Measurements from ENCODE around the gene SNAI1. TPM values are rescaled to one million over a fixed set of nuclear protein-coding genes. Genes with fewer than 3 reads are reported as not detected.

SNAI1 gene
- total RNA-seq, 3 donors from 2014 or later (not counting 1 experiment from before 2014, with no cell fraction given) = 1.5 to 2.4 (median 2.1) TPM

DNA sequence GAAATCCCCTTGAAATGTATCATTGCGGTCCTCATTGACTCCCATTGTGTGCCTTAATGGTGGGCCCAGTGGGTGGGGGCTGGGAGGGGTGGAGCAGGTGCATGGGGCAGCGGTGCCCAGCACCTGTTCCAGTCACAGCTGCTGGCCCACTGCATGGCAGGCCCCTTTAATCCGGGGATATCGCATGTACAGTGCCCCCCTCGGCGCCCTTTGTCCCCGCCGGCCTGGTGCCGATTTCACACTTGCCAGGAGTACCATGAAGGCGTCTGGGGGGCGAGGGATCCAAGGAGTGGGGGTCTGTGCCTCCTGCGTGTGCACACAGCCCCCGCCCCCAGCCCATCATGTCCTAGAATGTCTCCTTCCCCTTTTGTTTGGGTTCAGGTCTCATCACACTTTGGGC is 2.8 kb downstream of the SNAI1 start:
- no peak overlapping the region for H3K27ac ChIP-seq (ENCODE audit: low read length)
- H3K9me3 Mint-ChIP-seq = no peaks in the 10 kb centered on the region
- TF ChIP-seq, protein P1, sequence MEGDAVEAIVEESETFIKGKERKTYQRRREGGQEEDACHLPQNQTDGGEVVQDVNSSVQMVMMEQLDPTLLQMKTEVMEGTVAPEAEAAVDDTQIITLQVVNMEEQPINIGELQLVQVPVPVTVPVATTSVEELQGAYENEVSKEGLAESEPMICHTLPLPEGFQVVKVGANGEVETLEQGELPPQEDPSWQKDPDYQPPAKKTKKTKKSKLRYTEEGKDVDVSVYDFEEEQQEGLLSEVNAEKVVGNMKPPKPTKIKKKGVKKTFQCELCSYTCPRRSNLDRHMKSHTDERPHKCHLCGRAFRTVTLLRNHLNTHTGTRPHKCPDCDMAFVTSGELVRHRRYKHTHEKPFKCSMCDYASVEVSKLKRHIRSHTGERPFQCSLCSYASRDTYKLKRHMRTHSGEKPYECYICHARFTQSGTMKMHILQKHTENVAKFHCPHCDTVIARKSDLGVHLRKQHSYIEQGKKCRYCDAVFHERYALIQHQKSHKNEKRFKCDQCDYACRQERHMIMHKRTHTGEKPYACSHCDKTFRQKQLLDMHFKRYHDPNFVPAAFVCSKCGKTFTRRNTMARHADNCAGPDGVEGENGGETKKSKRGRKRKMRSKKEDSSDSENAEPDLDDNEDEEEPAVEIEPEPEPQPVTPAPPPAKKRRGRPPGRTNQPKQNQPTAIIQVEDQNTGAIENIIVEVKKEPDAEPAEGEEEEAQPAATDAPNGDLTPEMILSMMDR (IDR thresholded peaks at IDR 0.05) = no peak
- H3K27ac Mint-ChIP-seq = no peak overlapping the region
- peaks cover 25% of the 10 kb centered on the region for H3K4me1 ChIP-seq (ENCODE audit: control insufficient read depth, insufficient read depth, low read length)
- H3K4me3 Mint-ChIP-seq = no peak overlapping the region
- no peaks in the 10 kb centered on the region for H3K9me3 ChIP-seq (ENCODE audit: control insufficient read depth, insufficient read depth, low read length)
- WGBS (ENCODE audit: insufficient coverage) = 87% methylated on average over 13 of the region's 13 CpGs
- no peaks in the 10 kb centered on the region for H3K36me3 Mint-ChIP-seq
- peaks cover 4% of the 10 kb centered on the region for H3K27me3 ChIP-seq (ENCODE audit: control insufficient read depth, insufficient read depth, low read length)
- DNase-seq = no peak
- no peak overlapping the region for H3K4me3 ChIP-seq (ENCODE audit: low read length)
- peaks cover 0 to 8% of the 10 kb centered on the region in 2 donors for H3K27me3 Mint-ChIP-seq (ENCODE audit: low read depth in 2 of 2)
- intact Hi-C loops (cut with micrococcal nuclease) = no loop called here
- no peaks in the 10 kb centered on the region for H3K36me3 ChIP-seq (ENCODE audit: control insufficient read depth, insufficient read depth, low read length)
- H3K4me1 Mint-ChIP-seq = peaks cover 5 to 22% of the 10 kb centered on the region in 2 donors
- no peak for ATAC-seq

DNA sequence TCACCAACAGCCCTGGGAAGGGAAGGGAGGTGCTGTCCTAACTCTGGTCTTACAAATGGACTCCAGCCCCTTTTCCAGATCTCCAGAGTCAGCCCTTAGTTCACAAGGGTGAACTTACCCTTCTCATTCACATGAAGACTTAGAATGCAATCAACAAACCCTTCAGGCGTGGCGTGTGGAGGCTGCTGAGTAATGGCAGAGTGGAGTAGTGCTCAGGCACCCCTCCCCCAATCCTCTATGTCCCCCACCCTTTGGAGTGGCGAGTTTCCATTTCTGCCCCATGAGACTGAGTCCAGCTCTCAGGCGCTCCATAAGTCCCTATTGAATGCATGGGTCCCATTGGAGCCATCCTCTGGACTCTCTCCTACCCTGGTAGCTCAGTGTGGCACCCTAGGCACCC is 3.3 kb downstream of the SNAI1 start:
- Mint-ChIP-seq H3K4me1 (peaks cover 5 to 22% of the 10 kb centered on the region in 2 donors), H3K4me3 (no peak overlapping the region), H3K36me3 (no peaks in the 10 kb centered on the region), H3K9me3 (no peaks in the 10 kb centered on the region), H3K27me3 (ENCODE audit: low read depth in 2 of 2) (peaks cover 0 to 8% of the 10 kb centered on the region in 2 donors), H3K27ac (no peak overlapping the region)
- Histone ChIP-seq H3K36me3 (ENCODE audit: control insufficient read depth, insufficient read depth, low read length) (no peaks in the 10 kb centered on the region), H3K4me1 (ENCODE audit: control insufficient read depth, insufficient read depth, low read length) (peaks cover 25% of the 10 kb centered on the region), H3K27ac (ENCODE audit: low read length) (no peak overlapping the region), H3K9me3 (ENCODE audit: control insufficient read depth, insufficient read depth, low read length) (no peaks in the 10 kb centered on the region), H3K4me3 (ENCODE audit: low read length) (no peak overlapping the region), H3K27me3 (ENCODE audit: control insufficient read depth, insufficient read depth, low read length) (peaks cover 4% of the 10 kb centered on the region)
- 91% methylated on average over 4 of the region's 4 CpGs for WGBS (ENCODE audit: insufficient coverage)
- intact Hi-C loops (cut with micrococcal nuclease) = no loop called here
- TF ChIP-seq, protein P1 (IDR thresholded peaks at IDR 0.05) = no peak
- DNase-seq (no peak), ATAC-seq (no peak)

DNA sequence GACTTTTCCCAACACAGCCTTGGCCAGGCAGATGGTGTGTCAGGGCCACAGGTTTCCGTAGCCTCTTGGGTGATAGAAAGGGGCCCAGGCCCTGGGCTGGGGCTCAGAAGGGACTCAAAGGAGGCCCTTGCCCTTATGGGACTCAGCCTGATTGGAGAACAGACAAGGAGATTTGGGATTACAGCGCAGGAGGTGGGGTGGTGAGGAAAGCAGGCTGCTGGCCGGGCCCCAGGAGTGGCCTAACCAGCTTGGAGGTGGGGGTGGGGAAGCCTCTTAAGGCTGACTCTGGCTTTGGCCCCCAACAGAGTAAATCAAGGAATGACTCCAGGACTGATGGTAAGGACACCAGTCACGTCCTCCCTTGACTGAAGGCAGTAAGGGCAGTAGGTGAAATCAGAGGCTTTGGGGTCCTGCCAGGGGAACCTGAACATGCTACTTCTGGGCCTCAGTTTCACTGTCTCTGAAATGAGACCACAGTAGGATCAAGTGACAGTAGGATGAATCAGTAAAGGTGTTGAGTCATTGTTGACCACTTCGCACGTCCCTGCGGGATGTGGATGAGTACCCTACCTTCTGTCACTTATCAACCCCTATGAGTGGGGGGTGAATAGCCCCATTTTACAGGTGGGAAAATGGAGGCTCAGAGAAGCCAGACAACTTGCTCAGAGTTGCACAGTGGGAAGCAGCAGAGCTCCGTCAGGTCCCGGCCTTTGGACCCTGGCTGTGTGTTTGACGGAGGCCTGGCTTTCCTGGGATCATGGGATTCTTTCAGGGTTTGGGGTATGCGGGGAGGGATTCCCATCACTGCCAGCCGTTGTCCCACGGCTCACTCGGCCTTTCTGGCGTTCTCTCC is 4.5 kb downstream of the SNAI1 start:
- Mint-ChIP-seq H3K27ac (no peak overlapping the region), H3K27me3 (ENCODE audit: low read depth in 2 of 2) (peaks cover 0 to 4% of the 10 kb centered on the region in 2 donors), H3K4me3 (no peak overlapping the region), H3K36me3 (no peaks in the 10 kb centered on the region), H3K9me3 (no peaks in the 10 kb centered on the region), H3K4me1 (peaks cover 5 to 18% of the 10 kb centered on the region in 2 donors)
- H3K36me3 ChIP-seq (ENCODE audit: control insufficient read depth, insufficient read depth, low read length) = no peaks in the 10 kb centered on the region
- no peak overlapping the region for H3K4me3 ChIP-seq (ENCODE audit: low read length)
- WGBS (ENCODE audit: insufficient coverage) = 92% methylated on average over 12 of the region's 15 CpGs
- no peak overlapping the region for H3K27ac ChIP-seq (ENCODE audit: low read length)
- ATAC-seq = no peak
- DNase-seq = no peak
- intact Hi-C loops (cut with micrococcal nuclease) = no loop called here
- H3K9me3 ChIP-seq (ENCODE audit: control insufficient read depth, insufficient read depth, low read length) = no peaks in the 10 kb centered on the region
- peaks cover 21% of the 10 kb centered on the region for H3K4me1 ChIP-seq (ENCODE audit: control insufficient read depth, insufficient read depth, low read length)
- TF ChIP-seq, protein P1 (IDR thresholded peaks at IDR 0.05) = no peak
- peaks cover 4% of the 10 kb centered on the region for H3K27me3 ChIP-seq (ENCODE audit: control insufficient read depth, insufficient read depth, low read length)

Data from natural killer cell (primary cell).